GM19438 (cell line): ENCODE data around the gene NEUROG1.

ENCODE experiments used
- ATAC-seq: cut with Tn5 transposase; IDR thresholded peaks from one replicate; pipeline ENCODE4 v1.9.1; 2021; ENCODE audit warnings: low read depth; ENCODE audit not compliant: unreplicated experiment

Gene NEUROG1

DNA sequence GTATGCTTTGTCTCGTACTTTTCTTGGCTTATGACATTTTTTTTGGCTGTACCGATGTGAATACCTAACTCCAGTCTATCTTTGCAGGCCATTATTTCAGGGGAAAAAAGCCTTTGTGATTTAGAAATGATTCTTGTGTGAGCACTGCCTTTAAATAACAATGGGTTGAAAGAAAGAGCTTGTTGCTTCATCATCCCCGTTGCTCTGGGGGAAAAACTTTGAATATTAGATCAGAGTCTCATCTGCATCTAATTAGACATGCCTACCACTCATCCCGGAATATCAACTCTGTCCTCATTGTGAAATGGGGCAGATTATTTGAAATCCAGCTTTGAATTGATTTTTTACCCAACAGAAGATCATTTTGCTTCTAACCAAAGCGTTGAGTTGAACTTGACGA, 29.5 kb upstream of the NEUROG1 start:
- ATAC-seq = no peak

DNA sequence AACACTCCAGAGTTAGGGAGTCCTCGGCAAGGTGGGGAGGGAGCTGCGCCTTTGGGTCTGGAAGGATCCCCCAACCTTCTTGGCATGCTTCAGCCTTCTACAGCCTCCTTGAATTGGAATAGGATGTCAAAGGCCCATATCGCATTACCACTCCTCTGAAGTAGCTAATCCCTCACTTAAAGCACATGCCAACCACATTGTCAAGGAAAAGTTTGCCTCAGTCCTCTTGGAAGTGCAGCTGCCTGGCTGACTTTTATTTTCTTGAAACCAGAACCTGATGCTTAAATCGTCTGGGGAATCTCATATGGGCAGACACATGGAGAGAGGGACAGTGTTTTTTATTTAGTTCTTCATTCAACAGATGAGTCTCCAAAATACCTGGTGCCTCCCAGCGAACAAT, 28.6 kb upstream of the NEUROG1 start:
- ATAC-seq = no peak

DNA sequence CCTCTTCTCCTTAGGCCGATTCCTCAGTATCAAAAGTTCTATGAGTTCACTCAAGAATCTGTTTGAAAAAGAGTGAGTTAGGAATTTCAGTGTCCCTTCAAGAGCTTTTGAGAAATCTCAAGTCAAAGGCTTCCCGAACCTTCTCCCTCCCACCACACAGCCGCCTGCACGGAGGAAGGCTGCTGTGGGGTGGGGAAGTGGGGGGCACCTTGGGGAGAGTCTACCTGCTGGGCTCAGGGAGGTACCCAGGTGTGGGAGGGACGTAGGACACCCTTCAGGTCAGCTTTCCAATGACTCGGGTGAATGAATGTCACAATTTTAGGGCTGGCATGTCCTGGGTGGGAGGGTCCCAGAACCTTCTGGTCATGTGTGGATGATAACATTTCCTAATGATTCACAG, 25.5 kb upstream of the NEUROG1 start:
- no peak for ATAC-seq

DNA sequence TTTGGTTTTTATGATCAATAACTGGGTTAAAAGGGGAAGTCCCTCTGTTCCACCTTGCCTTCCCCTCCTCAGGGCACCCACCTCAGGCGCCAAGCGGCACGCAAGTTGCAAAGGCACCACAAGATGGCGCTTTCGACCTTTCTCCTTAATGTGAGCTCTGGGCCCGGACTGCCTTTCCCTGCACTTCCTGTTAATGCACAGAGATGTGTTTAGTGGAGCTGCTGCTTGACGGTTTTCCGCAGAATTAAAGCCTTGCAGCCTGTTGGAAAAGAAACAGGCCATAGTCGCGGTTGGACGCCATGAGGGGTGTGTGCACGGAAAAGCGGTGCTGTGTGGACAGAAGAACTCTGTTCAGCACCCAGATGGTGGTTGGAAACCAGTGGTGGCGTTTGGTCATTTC, 25.1 kb upstream of the NEUROG1 start:
- ATAC-seq = peak; percentile 92

DNA sequence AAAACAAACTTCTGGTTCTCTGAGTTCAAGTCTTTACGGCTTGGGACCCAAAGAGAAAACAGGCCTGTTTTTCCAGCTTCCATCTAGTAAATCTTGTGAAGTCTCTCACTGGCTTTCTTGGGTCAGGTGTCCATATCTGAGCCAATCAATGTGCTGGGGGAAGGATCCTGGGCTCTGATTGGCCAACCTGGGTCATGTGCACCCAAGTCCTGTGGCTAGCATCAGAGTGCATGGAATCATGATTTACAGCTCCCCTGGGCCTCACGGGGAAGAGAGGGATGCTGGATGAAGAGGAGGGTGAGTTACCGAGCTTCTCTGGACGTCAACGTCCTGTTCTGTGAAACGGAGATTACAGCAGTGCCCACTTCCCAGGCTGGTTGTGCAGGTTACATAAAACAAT, 23.6 kb upstream of the NEUROG1 start:
- no peak for ATAC-seq

- ATAC-seq = no peak
Observed at GRCh38 chr5:135557076-135557838, 21.5 kb upstream of the NEUROG1 start.

- ATAC-seq = no peak
Observed at GRCh38 chr5:135556620-135557019, 20.9 kb upstream of the NEUROG1 start.

- no peak for ATAC-seq
Observed at GRCh38 chr5:135555530-135555929, 19.8 kb upstream of the NEUROG1 start.

GRCh38 chr5:135553688-135554462, 18.1 kb upstream of the NEUROG1 start:
- ATAC-seq = no peak

GRCh38 chr5:135551593-135552447, 16.1 kb upstream of the NEUROG1 start:
- peak; percentile 74 for ATAC-seq

- ATAC-seq = no peak
Observed at GRCh38 chr5:135549413-135549812, 13.6 kb upstream of the NEUROG1 start.

GRCh38 chr5:135547590-135548254, 12.0 kb upstream of the NEUROG1 start:
- no peak for ATAC-seq

GRCh38 chr5:135546912-135547311, 11.1 kb upstream of the NEUROG1 start:
- no peak for ATAC-seq

DNA sequence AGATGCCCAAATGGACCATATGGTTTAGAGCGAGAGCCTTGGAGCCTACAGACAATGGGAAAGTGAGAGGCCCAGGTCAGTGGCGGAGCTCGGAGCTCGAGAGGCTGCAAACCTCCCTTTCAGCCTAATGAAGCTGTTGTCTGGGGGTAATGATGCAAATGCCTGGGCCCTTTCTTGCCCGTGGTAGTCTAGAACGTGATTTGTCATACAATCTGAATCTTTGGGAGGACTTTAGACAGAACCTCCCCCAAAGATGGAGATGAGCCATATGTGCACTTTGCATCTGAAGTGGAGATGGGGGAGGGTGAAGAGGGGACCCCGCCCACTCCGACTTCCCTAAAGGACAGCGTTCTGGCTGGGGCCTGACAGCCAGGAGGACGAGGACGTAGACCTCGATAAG, 10.3 kb upstream of the NEUROG1 start:
- ATAC-seq = no peak

- no peak for ATAC-seq
Observed at GRCh38 chr5:135545099-135545498, 9.3 kb upstream of the NEUROG1 start.

- ATAC-seq = no peak
Observed at GRCh38 chr5:135543485-135544304, 7.9 kb upstream of the NEUROG1 start.

DNA sequence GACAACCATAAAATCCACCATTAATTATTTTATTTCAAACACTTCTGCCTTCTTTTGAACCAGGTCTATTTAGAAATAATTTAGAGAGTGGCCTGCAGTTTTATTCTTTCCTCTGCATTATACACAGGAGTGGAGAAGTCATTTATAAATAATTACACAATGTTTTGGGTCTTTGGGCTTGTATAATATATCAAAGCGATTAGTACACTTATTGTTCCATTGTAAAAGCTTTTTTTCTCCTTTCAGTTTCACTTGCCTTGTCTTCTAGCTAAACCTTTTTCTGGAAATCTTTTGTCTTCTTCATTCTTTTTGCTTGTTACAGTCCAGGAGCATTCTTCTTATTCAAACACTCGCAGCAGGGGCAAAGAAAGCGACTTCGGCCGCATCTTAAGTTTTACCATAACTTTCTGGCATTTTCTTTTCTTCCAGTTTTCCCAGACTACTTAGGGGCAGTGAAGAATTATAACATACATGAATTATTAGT, 7.3 kb upstream of the NEUROG1 start:
- ATAC-seq = no peak

GRCh38 chr5:135541807-135542502, 6.2 kb upstream of the NEUROG1 start:
- no peak for ATAC-seq

DNA sequence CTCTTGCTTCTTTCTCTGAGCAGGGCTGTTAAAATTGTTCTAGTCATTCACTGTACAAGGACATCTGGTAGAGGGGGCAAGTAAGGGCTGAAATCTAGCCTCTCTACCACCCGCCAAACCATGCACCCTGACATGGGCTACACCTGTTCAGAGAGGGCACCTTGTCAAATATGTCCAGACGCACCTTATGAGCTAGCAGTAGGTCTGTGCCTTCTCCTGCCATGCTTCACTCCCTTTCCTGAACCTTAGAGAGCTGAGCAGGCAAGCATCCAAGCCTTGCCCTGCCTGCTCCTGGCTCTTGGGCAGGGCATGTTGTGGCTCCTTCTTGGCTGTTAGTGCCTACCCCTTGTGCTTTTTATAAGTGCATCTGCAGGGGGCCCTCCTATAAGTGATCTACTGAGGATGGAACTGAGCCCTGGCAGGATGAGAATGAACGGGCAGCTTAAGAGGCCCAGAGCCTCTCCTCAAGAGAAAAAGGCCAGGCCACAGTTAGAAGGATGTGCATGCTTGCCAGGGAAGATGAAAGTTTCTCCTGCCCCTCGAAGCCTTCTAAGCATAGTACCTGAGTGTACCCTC, 3.8 kb upstream of the NEUROG1 start:
- no peak for ATAC-seq
